C4-2B (cell line): ENCODE data around the gene CD79B.

Source experiments
- H3K27ac ChIP-seq: fragments of 450-650 bp; 2 replicates; pipeline ENCODE4 v1.5.1; 2017
- CTCF ChIP-seq: fragments of 450-650 bp; conservative IDR thresholded peaks from 2 replicates; pipeline ENCODE4 v1.5.1; 2017; ENCODE audit warnings: mild to moderate bottlenecking
- ZFX ChIP-seq: fragments of 450-650 bp; IDR thresholded peaks from 2 replicates; pipeline ENCODE4 v1.6.1; 2017

Gene CD79B

GRCh38 chr17:63961355-63962212 lies 29.5 kb upstream of the CD79B start:
- TF ChIP-seq ZFX = no peak
- TF ChIP-seq CTCF = no peak
- H3K27ac ChIP-seq = no peak overlapping the region

GRCh38 chr17:63960430-63960829 lies 28.3 kb upstream of the CD79B start:
- TF ChIP-seq CTCF (no peak), ZFX (no peak)
- H3K27ac ChIP-seq = no peak overlapping the region

GRCh38 chr17:63960006-63960405 lies 27.9 kb upstream of the CD79B start:
- H3K27ac ChIP-seq = no peak overlapping the region
- TF ChIP-seq CTCF (no peak), ZFX (no peak)

GRCh38 chr17:63956296-63956920 lies 24.3 kb upstream of the CD79B start:
- no peak for TF ChIP-seq ZFX
- no peak for TF ChIP-seq CTCF
- no peak overlapping the region for H3K27ac ChIP-seq

- TF ChIP-seq ZFX (no peak), CTCF (no peak)
These were observed 23.7 kb upstream of the CD79B start for GRCh38 chr17:63955791-63956190.

GRCh38 chr17:63955232-63955631 lies 23.1 kb upstream of the CD79B start:
- no peak overlapping the region for H3K27ac ChIP-seq
- TF ChIP-seq CTCF = no peak
- no peak for TF ChIP-seq ZFX

More at GRCh38 chr17:63955791-63956190, 23.7 kb upstream of the CD79B start:
- H3K27ac ChIP-seq = no peak overlapping the region

- no peak overlapping the region for H3K27ac ChIP-seq
- TF ChIP-seq CTCF = no peak
- no peak for TF ChIP-seq ZFX
These were observed 22.4 kb upstream of the CD79B start for GRCh38 chr17:63954402-63955063.
